HG03558 (cell line): ENCODE data around the gene MVK.

Source experiments
- ATAC-seq: cut with Tn5 transposase; IDR thresholded peaks from one replicate; pipeline ENCODE4 v1.9.1; 2021; ENCODE audit warnings: moderate number of reproducible peaks; ENCODE audit not compliant: unreplicated experiment; ENCODE audit errors: extremely low read depth

The MVK gene

DNA sequence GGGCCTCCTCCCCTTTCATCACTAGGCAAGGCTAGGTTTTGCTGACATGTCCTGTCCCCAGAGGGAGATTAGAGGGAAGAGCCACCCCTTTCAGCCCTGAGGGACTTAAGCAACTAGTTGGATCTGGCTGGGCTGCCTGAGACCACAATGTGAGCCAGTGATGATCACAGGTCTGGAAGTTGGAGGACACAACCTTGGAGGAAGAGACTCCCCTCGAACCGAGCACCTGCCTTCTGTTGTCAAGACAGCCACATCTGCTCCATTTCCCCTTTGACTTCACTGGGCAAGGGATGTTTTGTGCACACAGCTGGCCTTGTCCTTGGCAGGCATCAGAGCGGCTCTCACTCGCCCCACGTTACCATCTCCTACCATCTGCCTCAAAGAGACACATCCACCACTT is 31.4 kb downstream of the MVK start:
- no peak for ATAC-seq

DNA sequence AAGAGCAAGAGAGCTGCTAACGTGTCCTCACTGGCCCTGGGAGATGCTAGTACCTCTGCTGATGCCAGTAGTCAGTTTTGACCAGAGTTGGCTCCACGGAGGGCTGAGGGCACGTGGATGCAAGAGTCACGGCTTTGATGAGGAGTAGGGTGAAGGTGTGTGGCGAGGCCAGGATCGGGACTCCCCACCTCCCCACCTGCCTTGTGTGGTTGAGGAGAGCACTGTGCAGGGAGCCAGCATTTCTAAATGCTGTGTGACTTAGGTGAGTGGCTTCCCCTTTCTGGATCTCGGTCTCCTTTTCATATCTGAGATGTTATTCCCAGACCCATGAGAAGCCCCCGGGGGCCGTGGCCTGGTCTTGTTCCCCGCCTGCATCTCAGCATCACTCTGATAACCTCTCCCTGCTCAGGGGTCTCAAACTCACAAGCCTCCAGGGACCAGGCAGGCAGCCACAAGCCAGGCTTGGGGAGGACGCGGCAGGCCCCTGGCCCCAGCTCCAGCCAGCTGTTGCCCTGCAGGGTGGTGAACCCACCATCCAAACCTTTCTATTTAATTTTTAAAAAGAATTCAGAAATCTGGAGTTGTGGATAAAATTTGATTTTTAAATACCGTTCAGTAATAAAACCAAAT is 32.1 kb downstream of the MVK start:
- no peak for ATAC-seq

DNA sequence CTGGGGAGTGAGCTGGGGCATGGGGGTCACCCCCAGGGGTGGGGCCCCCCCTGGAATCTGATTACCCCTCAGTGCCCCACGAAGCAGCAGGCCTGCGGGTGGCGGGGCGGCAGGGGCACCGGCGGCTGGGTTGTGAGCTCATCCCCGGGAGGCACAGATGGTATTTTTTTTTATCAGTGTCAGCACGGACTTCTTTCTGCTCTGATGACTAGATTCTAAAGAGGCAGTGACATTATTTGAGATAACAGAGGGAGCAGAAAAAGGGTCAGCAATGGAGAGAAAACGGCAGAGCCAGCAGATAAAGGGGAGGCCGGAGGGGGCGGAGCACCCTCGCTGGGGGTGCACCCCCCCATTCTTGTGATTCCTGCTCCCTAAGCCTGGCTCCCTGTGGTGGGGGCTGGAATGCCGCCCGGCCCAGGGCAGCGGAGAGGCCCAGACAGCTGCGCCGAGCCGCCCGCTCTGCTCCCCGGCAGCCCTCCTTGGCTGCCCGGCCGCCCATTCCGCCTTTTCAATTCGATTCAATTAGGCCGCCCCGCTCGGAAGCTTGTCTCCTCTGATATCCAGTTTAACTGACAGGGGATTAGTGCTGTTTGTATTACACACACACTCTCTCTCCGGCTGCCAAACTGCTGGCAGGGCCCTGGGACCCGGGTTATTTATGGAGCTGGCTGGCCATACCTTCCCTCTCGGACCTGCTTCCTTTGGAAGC is 32.9 kb downstream of the MVK start:
- no peak for ATAC-seq

DNA sequence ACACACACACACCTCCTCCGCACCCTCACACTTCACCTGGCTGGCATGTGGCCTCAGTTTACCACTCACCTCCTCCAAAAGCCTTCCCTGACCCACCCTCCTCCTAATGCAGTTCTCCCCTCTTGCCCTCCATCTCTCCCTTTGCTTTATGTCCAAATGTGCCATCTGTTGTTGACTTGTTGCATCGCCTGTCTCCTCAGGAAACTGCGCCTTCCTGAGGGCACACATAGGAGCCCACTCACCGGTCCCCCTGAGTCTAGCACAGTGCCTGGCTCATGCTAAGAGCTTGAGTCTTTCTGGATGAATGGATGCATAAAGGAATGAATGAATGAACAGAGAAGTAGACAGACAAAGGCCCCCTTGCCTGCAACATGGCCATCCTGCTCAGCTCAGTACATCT is 34.0 kb downstream of the MVK start:
- no peak for ATAC-seq

DNA sequence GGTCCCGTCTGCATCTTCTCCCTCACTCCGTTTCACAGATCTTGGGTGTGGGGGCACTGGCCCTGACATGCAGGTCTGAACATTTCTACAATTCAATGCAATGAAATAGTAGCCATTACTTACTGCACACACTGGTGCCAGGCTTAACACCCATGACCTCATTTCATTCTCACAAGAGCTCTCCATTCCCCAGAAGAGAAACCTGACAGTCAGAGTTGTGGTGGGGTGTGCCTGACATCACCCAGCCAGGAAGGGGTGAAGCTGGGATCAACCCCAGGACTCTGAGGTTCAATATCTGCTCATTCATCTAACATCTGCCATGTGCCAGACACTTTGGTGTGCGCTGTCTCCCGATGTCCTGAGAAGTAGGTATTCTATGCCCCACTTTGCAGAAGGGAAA is 34.7 kb downstream of the MVK start:
- ATAC-seq: no peak

DNA sequence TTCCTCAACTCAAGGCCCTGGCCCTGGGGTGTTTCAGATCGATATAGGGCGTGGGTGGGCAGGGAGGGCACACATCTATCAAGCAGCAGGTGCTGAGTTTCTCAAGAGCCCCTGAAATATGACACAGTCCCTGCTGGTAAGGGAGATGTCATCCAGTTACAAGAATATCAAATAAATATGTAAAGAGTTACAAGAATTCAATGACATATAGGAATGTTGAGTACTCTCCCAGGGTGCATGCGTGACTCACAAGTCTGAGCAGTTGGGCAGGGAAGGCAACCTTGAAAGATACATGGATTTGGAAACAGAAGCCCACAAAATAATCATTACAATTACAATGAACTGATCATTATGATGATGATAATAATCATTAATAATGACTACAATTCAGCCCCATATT is 35.2 kb downstream of the MVK start:
- ATAC-seq: no peak

DNA sequence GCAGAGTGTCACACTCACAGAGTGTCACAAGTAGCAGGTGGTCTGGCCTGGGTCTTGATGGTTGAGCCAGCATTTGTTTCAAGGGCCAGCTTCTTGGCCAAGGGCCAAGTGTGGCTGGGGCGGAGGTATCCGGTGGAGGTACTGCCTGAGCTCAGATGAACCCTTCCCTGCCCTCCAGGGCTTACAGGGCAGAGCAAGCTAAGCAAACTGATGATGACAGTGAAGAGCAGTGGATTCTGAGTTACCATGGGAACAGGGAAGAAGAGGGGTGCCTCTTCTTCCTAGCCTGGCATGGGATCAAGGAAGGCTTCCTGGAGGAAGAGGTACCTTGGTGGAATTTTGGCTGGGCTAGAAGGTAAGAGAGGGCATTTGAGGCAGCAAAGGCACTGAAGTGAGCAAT is 35.7 kb downstream of the MVK start:
- no peak for ATAC-seq

DNA sequence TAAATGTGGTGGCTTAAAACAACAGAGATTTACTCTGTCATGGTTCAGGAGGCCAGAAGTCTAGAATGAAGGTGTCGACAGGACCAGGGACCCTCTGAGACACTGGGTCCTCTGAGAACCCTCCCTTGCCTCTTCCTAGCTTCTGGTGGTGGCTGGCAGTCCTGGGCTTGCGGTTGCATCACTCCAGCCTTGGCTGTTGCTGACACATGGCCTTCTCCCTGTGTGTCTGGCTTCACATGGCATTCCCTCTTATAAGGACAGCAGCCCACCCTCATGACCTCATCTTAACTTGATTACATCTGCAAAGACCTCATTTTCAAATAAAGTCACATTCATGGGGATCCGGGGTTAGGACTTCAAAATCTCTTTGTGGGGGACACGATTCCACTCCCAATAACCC is 36.9 kb downstream of the MVK start:
- ATAC-seq: no peak

DNA sequence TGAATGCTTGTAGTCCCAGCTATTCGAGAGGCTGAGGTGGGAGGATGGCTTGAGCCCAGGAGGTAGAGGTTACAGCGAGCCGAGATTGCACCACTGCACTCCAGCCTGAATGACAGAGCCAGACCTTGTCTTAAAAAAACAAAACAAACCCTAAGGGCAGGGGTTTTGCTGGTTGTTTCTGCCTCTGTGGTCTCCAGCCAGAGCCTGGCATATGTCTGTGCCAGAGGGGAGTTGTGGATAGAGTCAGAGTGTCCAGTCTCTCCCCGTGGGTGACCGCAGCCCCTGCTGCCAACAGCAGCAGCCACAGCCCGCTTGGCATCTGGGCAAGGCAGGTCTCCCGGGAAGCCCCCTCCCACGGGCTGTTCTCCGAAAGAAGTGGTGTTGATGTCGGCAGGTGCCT is 37.6 kb downstream of the MVK start:
- ATAC-seq: no peak

DNA sequence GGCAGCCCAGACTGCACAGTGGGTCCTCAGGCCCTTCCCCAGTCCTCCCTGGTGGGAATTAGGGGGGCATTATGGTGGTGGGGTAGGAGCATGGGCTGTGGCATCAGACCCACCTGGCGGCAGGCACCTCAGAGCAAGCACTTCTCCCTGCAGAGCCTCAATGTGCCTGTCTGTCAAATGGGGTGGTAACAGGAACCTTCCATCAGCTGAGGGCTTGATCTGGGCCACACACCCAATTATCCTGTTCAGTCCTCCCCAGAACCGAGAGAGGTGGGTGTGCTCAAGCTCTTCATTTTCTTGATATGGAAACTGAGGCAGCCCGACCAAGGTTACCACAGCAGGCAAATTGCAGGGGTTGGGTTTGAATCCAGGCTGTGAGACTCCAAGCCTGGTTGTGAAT is 38.4 kb downstream of the MVK start:
- no peak for ATAC-seq

DNA sequence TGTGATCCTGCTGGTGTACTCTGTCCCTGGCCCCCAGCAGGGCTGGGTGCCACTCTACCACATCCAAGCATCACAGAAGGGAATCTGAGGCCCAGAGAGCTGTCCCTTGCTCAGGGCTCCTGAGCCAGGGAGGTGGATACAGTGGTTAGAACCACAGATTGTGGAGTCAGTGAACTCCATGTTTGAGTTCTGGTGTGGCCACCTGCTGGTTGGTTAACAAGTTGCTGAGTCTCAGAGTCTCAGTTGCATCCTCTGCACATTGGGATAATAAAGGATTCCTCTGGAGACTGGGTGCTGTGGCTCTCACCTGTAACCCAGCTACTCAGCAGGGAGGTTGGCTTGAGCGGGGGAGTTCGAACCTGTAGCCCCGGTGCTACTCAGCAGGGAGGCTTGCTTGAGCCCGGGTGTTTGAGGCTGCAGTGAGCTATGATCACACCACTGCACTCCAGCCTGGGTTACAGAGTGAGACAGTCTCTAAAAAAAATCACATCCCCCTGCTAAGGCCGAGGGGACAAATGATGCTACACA is 39.4 kb downstream of the MVK start:
- ATAC-seq: no peak

DNA sequence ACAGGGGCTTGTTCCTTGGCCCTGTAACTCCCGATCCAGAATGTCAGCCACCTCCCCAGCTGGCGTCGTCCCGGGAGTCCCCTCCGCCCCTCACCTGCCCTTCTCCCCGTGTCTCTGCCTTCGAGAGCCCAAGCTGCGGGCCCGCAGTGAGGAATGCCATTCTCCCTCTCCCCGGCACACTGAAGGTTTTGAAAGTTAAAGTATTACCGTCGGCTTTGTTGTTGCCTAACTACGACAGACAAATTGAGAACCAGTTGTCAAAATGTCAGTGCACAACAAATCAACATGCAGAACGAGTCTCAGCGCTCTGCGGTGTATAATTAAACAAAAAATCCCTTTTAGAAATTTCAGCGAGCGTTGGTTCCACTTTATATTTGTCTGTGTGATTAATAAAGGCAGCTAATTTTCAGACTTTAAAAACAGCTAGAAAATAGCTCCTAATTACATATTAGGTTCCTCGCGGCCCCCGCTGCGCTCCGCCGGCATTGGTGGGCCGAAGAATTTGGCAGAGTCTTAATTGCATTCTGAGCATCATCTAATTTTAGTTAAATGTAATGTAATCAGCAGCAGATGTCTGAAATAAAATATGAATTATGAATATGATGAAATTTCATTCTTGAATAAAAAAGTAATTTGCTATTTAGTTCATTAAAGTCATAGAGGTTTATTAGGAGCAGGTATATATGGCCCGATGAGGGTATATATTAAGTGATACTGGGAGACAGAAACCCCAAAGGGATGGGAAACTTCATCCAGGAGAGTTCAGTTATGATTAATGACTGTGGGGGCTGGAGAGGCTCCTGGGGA is 40.3 kb downstream of the MVK start:
- ATAC-seq: no peak

DNA sequence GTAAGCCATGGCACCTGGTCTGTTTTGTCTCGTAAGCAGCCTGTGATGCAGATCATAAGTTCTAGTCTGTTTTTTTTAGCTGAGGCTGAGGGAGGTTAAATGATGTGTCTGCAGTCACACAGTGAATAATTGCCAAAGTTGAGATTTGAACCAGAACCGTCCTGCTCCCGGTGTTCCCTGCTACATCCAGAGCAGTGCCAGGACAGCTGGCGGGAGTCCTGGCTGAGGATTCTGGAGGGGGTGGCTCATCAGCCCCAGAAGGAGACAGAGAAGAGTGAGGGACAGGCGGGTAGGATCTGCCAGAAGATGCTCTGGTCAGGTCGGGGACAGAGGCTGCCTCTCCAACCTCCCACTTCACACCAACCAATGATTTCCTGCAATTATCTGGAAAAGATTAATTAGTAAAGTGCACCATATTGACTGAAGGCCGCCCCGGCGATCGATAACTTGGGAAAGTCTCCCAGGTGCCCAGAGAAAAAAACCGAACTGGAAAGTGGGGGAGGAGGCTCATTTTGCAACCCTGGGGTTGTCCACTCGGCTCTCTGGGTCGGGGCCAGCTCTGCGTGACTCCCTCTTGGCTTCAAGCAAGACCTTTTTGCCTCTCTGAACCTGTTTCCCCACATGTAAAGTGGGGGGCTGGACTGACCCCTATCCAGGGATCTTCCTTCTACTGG is 42.1 kb downstream of the MVK start:
- ATAC-seq: no peak

DNA sequence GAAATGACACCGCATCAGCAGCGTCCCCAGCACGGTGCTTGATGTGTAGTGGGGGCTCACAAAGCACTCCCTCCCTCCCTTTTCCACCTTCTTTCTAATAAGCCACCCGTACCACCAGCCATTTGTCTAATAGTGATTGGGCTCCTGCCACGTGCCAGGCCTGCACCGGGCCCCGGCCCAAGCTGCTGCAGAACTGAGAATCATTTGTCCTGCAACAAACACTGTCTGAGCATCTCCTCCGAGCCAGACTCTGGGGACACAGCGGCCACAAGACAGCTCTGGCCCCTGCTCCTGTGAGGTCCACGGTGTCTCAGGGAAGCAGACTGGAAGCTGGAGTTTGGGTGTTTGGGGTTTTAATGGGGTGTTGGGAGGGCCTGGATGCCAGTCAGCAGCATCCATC is 43.9 kb downstream of the MVK start:
- no peak for ATAC-seq

DNA sequence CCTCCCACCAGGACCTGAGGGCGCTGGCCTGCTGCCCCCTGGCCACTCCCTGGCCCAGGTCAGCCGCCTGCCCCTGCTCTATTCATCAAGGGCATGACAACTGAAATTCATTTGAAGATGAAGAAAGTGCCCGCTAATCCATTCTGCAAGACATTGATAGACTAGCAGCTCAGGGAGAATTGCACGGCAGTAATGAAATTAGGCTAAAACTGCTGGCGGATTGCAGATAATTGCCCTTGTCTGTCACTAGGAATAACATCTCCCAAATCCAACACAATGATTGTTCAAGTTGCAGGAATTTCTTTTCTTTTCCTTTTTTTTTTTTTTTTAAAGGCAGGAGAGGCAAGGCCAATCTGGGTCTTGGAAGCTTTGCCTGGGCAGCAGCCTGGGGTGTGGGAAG is 44.5 kb downstream of the MVK start:
- no peak for ATAC-seq

DNA sequence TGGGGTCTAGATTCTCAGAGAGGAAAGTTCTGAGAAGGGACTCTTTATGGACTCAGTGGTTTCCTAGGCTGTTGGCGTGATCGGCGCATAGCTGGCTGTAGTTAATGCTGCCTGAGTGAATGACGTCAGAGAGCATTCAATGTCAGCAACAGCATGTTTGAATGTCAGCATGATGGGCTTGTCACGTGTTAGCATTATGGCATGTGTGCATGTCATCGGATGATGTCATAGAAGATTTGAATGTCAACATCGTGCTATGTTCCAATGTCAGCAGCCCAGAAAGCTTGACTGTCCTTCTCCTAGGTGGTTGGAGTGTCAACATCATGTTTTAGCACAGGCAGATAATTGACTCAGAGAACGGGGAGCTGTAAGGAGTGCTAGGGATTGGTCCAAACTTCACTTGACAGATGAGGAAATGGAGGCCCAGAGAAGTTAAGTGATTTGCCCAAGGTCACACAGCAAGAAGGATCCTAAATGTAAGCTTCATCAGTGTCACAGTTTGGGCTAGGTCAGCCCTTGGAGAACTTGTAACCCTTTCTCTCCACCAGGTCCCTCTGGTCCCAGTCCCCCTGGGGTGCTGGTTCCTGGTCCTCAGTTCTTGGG is 45.5 kb downstream of the MVK start:
- no peak for ATAC-seq

DNA sequence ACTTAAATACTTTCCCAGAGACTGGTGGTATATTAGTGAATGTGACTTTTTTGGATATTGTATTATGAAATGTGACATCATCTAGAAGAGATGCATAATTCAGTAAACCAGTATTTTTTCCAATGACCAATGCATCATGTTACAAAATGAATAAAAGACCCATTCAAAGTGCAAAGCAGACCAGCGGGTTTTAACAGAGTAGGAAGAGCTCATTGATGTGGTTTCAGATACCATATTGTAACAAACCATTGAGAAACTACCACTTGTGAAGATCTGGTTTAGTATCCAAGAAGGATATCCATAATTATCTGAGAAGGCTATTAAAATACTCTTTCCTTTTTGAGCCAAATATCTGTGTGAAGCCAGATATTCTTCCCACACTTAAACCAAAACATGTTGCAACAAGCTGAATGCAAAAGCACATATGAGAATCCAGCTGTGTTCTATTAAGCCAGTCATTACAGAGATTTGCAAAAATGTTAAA is 47.7 kb downstream of the MVK start:
- no peak for ATAC-seq

DNA sequence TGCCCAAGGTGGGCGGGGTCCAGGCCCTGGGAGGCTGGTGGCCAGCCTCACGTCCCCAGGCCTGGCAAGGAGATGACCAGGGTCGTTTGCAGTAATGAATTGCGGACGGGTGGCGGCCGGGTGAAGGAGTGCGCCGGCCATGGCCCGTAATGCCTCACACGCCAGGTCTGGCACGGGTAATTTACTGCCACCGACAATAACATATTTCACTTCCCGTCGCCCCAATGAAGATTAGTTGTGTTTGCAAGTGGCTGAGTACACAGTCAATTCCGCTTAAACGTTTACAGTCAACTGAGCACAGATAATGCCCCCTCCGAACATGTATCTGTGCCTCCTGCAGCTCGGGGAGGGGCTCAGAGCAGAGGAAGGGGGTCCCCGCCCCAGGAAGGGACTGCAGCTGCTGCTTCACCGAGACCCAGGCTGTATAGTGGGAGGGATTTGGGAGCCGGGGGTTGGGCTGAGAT is 48.3 kb downstream of the MVK start:
- no peak for ATAC-seq

DNA sequence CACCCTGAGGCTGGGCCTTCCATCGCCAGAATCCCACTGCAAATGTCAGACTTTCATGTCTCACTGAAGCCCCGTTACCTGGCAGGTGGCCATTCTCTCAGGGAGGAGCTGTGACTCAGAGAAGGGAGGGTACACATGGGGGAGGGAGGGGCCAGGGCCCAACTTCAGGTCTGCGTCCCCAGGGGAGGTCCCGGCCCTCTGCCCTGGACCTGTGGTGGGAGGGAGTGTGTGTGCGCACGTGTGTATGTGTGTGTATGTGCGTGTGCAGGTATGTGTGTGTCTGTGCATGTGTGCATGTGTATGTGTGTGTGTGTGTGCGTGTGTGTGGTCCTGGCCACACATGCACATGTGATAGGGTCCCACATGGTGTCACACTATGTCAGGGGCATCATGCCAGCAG is 50.9 kb downstream of the MVK start:
- no peak for ATAC-seq

DNA sequence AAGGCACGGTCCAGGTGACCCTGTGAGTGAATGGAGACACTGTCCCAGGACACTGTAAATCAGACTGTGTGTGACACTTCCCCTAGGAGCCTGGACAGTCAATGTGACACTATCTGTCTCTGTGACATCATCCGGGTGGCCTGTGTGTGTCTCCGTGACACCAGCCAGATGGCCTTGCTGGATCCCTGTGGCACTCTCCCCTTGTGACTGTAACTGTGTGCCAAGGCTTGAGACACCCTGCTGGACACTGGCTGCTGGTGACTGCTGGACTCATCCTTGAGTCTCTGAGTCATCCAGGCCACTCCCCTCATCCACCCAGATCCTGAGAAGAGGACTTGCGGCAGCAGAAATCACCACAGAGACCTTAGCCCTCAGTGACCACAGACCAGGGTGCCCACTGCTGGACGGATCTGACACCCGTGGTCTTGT is 51.6 kb downstream of the MVK start:
- no peak for ATAC-seq
